ENCODE results near the gene SLC10A7.

Gene SLC10A7

DNA sequence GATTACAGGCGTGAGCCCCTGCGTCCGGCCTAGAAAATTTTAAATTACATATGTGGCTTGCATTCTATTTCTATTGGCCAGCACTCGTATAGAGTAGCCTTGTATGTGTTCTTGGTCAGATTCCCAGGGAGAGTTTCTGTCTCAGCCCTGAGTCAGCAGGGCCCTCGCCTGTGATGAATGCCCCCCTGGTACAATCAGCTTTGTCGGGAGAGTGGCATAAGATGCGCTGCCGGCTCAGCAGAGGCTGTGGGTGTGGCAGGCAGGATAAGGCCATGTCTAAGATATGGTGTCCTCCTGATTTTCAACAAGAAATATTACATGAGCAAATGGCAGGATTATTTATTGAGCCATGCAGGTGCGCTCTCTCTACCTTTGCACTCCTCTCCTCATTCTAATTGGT is 309.0 kb downstream of the SLC10A7 start:
- Histone ChIP-seq H3K4me1 (ENCODE audit: control insufficient read depth, insufficient read depth, low read depth, low read length) (no peaks in the 10 kb centered on the region), H3K23ac (ENCODE audit: low read length in 2 of 2) (no peak overlapping the region), H3K27ac (ENCODE audit: low read length, poor library complexity, severe bottlenecking) (no peak overlapping the region), H3K4me3 (ENCODE audit: insufficient read depth in 1 of 2, low read depth in 1 of 2, low read length in 2 of 2) (no peak overlapping the region), H3K9me3 (ENCODE audit: control insufficient read depth, low read length) (no peaks in the 10 kb centered on the region), H3K9ac (ENCODE audit: low read length) (no peak overlapping the region), H2AFZ (ENCODE audit: low read depth, low read length) (no peak overlapping the region), H2BK120ac (ENCODE audit: low read depth, low read length) (no peak overlapping the region), H2AK5ac (ENCODE audit: low read length, severe bottlenecking) (no peak overlapping the region), H4K8ac (ENCODE audit: low read length) (no peak overlapping the region), H3K79me1 (replicated peaks; ENCODE audit: low read length, poor library complexity, severe bottlenecking) (no peaks in the 10 kb centered on the region), H3K4me2 (ENCODE audit: low read length, poor library complexity, severe bottlenecking) (no peak overlapping the region), H3K4ac (ENCODE audit: low read depth in 1 of 2, low read length in 2 of 2) (no peak overlapping the region), H3K14ac (ENCODE audit: low read length in 2 of 2) (no peak overlapping the region), H2BK12ac (ENCODE audit: low read length in 2 of 2) (no peak overlapping the region), H3K18ac (ENCODE audit: low read depth in 1 of 2, low read length in 2 of 2) (no peak overlapping the region), H3K27me3 (ENCODE audit: control insufficient read depth in 1 of 2, insufficient read depth in 1 of 2, low read length in 2 of 2) (no peaks in the 10 kb centered on the region), H2BK15ac (ENCODE audit: low read depth, poor library complexity, severe bottlenecking) (no peak overlapping the region), H2BK5ac (ENCODE audit: low read depth, low read length, poor library complexity, severe bottlenecking) (no peak overlapping the region), H4K91ac (ENCODE audit: low read length) (no peak overlapping the region), H3K36me3 (ENCODE audit: control insufficient read depth in 1 of 2, insufficient read depth in 2 of 2, low read depth in 1 of 2, low read length in 2 of 2) (no peaks in the 10 kb centered on the region)
- DNase-seq: no peak
- 94% methylated on average over 8 of the region's 9 CpGs for WGBS

DNA sequence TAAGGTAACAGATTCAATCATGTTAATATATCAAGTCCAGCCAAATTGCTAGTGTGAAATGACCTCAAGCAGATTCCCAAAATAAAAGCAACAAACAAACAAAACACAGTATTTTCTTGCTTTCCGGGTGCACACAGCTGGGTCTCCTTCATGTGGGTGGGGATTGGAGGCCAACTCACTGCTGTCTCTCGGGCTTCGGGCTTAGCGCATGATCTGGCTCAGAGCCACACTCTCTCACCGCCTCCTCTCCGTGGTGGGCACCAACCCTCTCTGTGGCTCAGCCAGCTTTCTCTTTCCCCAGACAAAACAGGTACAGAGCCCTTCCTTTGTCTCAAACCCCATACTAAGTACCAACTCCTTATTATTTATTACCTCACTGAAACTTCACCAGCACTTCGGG is 310.3 kb downstream of the SLC10A7 start:
- H3K4me2 ChIP-seq (ENCODE audit: low read length, poor library complexity, severe bottlenecking): no peak overlapping the region
- no peak overlapping the region for H2BK5ac ChIP-seq (ENCODE audit: low read depth, low read length, poor library complexity, severe bottlenecking)
- 79% methylated on average over 6 of the region's 7 CpGs for WGBS
- no peak overlapping the region for H3K9ac ChIP-seq (ENCODE audit: low read length)
- no peak overlapping the region for H2BK12ac ChIP-seq (ENCODE audit: low read length in 2 of 2)
- H3K4ac ChIP-seq (ENCODE audit: low read depth in 1 of 2, low read length in 2 of 2): no peak overlapping the region
- no peaks in the 10 kb centered on the region for H3K36me3 ChIP-seq (ENCODE audit: control insufficient read depth in 1 of 2, insufficient read depth in 2 of 2, low read depth in 1 of 2, low read length in 2 of 2)
- no peak overlapping the region for H2AFZ ChIP-seq (ENCODE audit: low read depth, low read length)
- no peak overlapping the region for H3K14ac ChIP-seq (ENCODE audit: low read length in 2 of 2)
- H4K91ac ChIP-seq (ENCODE audit: low read length): no peak overlapping the region
- no peak overlapping the region for H2AK5ac ChIP-seq (ENCODE audit: low read length, severe bottlenecking)
- H3K27me3 ChIP-seq (ENCODE audit: control insufficient read depth in 1 of 2, insufficient read depth in 1 of 2, low read length in 2 of 2): no peaks in the 10 kb centered on the region
- no peak overlapping the region for H2BK120ac ChIP-seq (ENCODE audit: low read depth, low read length)
- H3K9me3 ChIP-seq (ENCODE audit: control insufficient read depth, low read length): no peaks in the 10 kb centered on the region
- H3K23ac ChIP-seq (ENCODE audit: low read length in 2 of 2): no peak overlapping the region
- DNase-seq: no peak
- H3K79me1 ChIP-seq (replicated peaks; ENCODE audit: low read length, poor library complexity, severe bottlenecking): no peaks in the 10 kb centered on the region
- no peak overlapping the region for H2BK15ac ChIP-seq (ENCODE audit: low read depth, poor library complexity, severe bottlenecking)
- H3K18ac ChIP-seq (ENCODE audit: low read depth in 1 of 2, low read length in 2 of 2): no peak overlapping the region
- no peaks in the 10 kb centered on the region for H3K4me1 ChIP-seq (ENCODE audit: control insufficient read depth, insufficient read depth, low read depth, low read length)
- H4K8ac ChIP-seq (ENCODE audit: low read length): no peak overlapping the region
- H3K27ac ChIP-seq (ENCODE audit: low read length, poor library complexity, severe bottlenecking): no peak overlapping the region
- H3K4me3 ChIP-seq (ENCODE audit: insufficient read depth in 1 of 2, low read depth in 1 of 2, low read length in 2 of 2): no peak overlapping the region

DNA sequence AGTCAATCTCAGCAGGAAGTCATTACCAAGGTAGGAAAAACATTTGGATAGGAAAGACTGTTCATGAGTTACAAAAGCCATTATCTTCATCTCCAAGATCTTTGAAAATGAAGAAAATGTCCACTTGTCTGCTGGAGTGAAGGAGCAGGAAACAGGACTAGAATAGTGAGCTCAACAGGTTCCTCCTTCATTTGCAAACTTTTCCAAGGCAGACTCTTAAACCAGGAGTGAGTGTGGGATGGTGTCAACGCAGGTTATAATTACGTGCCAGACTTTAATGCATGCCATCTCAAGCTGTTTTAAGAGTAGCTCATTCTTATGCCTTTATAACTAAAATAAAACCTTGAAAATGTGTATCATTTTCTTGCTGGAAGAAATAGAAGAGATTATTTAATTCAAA is 310.9 kb downstream of the SLC10A7 start:
- no peak overlapping the region for H3K4me3 ChIP-seq (ENCODE audit: insufficient read depth in 1 of 2, low read depth in 1 of 2, low read length in 2 of 2)
- no peak overlapping the region for H2AK5ac ChIP-seq (ENCODE audit: low read length, severe bottlenecking)
- no peak for DNase-seq
- H3K23ac ChIP-seq (ENCODE audit: low read length in 2 of 2): no peak overlapping the region
- H3K27me3 ChIP-seq (ENCODE audit: control insufficient read depth in 1 of 2, insufficient read depth in 1 of 2, low read length in 2 of 2): no peaks in the 10 kb centered on the region
- H3K79me1 ChIP-seq (replicated peaks; ENCODE audit: low read length, poor library complexity, severe bottlenecking): no peaks in the 10 kb centered on the region
- no peak overlapping the region for H2AFZ ChIP-seq (ENCODE audit: low read depth, low read length)
- WGBS: no CpG with 5 or more reads among the region's 2 CpGs
- no peak overlapping the region for H2BK15ac ChIP-seq (ENCODE audit: low read depth, poor library complexity, severe bottlenecking)
- H4K8ac ChIP-seq (ENCODE audit: low read length): no peak overlapping the region
- no peak overlapping the region for H3K18ac ChIP-seq (ENCODE audit: low read depth in 1 of 2, low read length in 2 of 2)
- H3K9ac ChIP-seq (ENCODE audit: low read length): no peak overlapping the region
- H3K4me1 ChIP-seq (ENCODE audit: control insufficient read depth, insufficient read depth, low read depth, low read length): no peaks in the 10 kb centered on the region
- H3K14ac ChIP-seq (ENCODE audit: low read length in 2 of 2): no peak overlapping the region
- no peaks in the 10 kb centered on the region for H3K9me3 ChIP-seq (ENCODE audit: control insufficient read depth, low read length)
- H2BK5ac ChIP-seq (ENCODE audit: low read depth, low read length, poor library complexity, severe bottlenecking): no peak overlapping the region
- no peak overlapping the region for H3K4me2 ChIP-seq (ENCODE audit: low read length, poor library complexity, severe bottlenecking)
- no peaks in the 10 kb centered on the region for H3K36me3 ChIP-seq (ENCODE audit: control insufficient read depth in 1 of 2, insufficient read depth in 2 of 2, low read depth in 1 of 2, low read length in 2 of 2)
- no peak overlapping the region for H4K91ac ChIP-seq (ENCODE audit: low read length)
- no peak overlapping the region for H2BK12ac ChIP-seq (ENCODE audit: low read length in 2 of 2)
- no peak overlapping the region for H3K4ac ChIP-seq (ENCODE audit: low read depth in 1 of 2, low read length in 2 of 2)
- no peak overlapping the region for H2BK120ac ChIP-seq (ENCODE audit: low read depth, low read length)
- no peak overlapping the region for H3K27ac ChIP-seq (ENCODE audit: low read length, poor library complexity, severe bottlenecking)

DNA sequence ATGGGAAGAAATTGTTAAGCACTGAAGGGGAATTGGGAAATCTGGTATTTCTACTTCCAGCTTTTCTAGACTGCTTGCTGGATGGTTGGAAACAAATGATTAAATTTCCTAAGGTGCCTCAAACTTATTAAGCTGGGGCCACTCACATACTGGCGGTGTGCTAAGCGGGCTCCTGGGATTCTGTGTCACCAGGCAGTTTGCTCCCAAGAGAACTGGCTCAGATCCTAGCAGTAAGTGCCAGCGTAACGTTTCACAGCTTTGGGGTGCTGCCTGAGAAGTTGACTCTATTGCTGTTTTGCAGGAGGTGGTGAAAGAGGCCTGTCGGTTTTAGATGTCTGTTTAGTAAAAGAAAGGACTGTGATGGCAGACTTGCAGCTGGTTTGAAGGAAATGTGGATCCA is 314.3 kb downstream of the SLC10A7 start:
- no peak overlapping the region for H2BK5ac ChIP-seq (ENCODE audit: low read depth, low read length, poor library complexity, severe bottlenecking)
- H2BK12ac ChIP-seq (ENCODE audit: low read length in 2 of 2): no peak overlapping the region
- no peaks in the 10 kb centered on the region for H3K79me1 ChIP-seq (replicated peaks; ENCODE audit: low read length, poor library complexity, severe bottlenecking)
- no peak overlapping the region for H3K9ac ChIP-seq (ENCODE audit: low read length)
- H3K4ac ChIP-seq (ENCODE audit: low read depth in 1 of 2, low read length in 2 of 2): no peak overlapping the region
- H3K4me2 ChIP-seq (ENCODE audit: low read length, poor library complexity, severe bottlenecking): no peak overlapping the region
- no peak overlapping the region for H3K18ac ChIP-seq (ENCODE audit: low read depth in 1 of 2, low read length in 2 of 2)
- H3K36me3 ChIP-seq (ENCODE audit: control insufficient read depth in 1 of 2, insufficient read depth in 2 of 2, low read depth in 1 of 2, low read length in 2 of 2): no peaks in the 10 kb centered on the region
- no peak overlapping the region for H3K23ac ChIP-seq (ENCODE audit: low read length in 2 of 2)
- no peak overlapping the region for H2AK5ac ChIP-seq (ENCODE audit: low read length, severe bottlenecking)
- no peak overlapping the region for H2AFZ ChIP-seq (ENCODE audit: low read depth, low read length)
- no peaks in the 10 kb centered on the region for H3K9me3 ChIP-seq (ENCODE audit: control insufficient read depth, low read length)
- WGBS: 89% methylated on average over 5 of the region's 5 CpGs
- no peaks in the 10 kb centered on the region for H3K27me3 ChIP-seq (ENCODE audit: control insufficient read depth in 1 of 2, insufficient read depth in 1 of 2, low read length in 2 of 2)
- no peak overlapping the region for H3K27ac ChIP-seq (ENCODE audit: low read length, poor library complexity, severe bottlenecking)
- H3K14ac ChIP-seq (ENCODE audit: low read length in 2 of 2): no peak overlapping the region
- H4K91ac ChIP-seq (ENCODE audit: low read length): no peak overlapping the region
- H4K8ac ChIP-seq (ENCODE audit: low read length): no peak overlapping the region
- H3K4me1 ChIP-seq (ENCODE audit: control insufficient read depth, insufficient read depth, low read depth, low read length): no peaks in the 10 kb centered on the region
- no peak overlapping the region for H2BK120ac ChIP-seq (ENCODE audit: low read depth, low read length)
- H3K4me3 ChIP-seq (ENCODE audit: insufficient read depth in 1 of 2, low read depth in 1 of 2, low read length in 2 of 2): no peak overlapping the region
- no peak for DNase-seq
- no peak overlapping the region for H2BK15ac ChIP-seq (ENCODE audit: low read depth, poor library complexity, severe bottlenecking)

All from mesenchymal stem cell (in vitro differentiated cells and primary cell).